ENCODE data around the gene STXBP6.

DNA sequence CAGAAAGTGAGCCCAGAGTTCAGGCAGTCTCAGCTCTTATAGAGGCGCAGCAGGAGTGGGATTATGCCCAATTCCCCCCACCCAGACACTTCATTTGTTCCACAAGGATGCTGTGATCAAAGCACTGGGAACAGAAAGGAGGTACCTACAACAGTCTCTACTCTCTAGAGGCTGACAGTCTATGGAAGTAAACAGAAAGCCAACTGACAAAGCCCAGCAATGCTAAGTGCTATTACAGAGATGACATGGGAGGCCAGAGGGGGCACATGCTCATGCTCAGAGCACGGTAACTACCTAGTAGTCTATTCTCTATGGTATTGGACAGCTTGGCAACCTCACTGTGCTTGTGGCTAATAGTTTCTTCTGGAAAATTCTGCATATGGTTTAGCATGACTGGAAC is 85.9 kb downstream of the STXBP6 start:
- TF ChIP-seq, protein P1, sequence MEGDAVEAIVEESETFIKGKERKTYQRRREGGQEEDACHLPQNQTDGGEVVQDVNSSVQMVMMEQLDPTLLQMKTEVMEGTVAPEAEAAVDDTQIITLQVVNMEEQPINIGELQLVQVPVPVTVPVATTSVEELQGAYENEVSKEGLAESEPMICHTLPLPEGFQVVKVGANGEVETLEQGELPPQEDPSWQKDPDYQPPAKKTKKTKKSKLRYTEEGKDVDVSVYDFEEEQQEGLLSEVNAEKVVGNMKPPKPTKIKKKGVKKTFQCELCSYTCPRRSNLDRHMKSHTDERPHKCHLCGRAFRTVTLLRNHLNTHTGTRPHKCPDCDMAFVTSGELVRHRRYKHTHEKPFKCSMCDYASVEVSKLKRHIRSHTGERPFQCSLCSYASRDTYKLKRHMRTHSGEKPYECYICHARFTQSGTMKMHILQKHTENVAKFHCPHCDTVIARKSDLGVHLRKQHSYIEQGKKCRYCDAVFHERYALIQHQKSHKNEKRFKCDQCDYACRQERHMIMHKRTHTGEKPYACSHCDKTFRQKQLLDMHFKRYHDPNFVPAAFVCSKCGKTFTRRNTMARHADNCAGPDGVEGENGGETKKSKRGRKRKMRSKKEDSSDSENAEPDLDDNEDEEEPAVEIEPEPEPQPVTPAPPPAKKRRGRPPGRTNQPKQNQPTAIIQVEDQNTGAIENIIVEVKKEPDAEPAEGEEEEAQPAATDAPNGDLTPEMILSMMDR (IDR thresholded peaks at IDR 0.05; ENCODE audit: extremely low read depth in 1 of 2, insufficient read depth in 1 of 2, low read depth in 1 of 2, low read length in 2 of 2) = no peak
- no peak for TF ChIP-seq POLR2A (IDR thresholded peaks at IDR 0.05; ENCODE audit: low read depth, low read length)
- TF ChIP-seq EZH2 (IDR thresholded peaks at IDR 0.05; ENCODE audit: borderline replicate concordance, low read depth, low read length, severe bottlenecking) = no peak
- TF ChIP-seq POLR2AphosphoS5 (IDR thresholded peaks at IDR 0.05; ENCODE audit: insufficient read depth, low read depth, low read length) = no peak
- no peak for TF ChIP-seq MAX (IDR thresholded peaks at IDR 0.05; ENCODE audit: insufficient read depth, insufficient read length)
- TF ChIP-seq JUN (IDR thresholded peaks at IDR 0.05; ENCODE audit: borderline replicate concordance, insufficient read depth, insufficient read length, low read depth) = no peak
- TF ChIP-seq MYC (IDR thresholded peaks at IDR 0.05; ENCODE audit: low read depth, low read length) = no peak

Measured in endothelial cell of umbilical vein (primary cell).